IPS DF 19.7 (cell line): ENCODE data around the gene CDK6.
"Not testable (repeated sequence)": the region's sequence is repeated elsewhere in the genome, so short reads cannot be mapped to it uniquely, and the experiment has no call there.

Experiments
- DNase-seq: peaks from one replicate; pipeline ENCODE4 v3.0.0-alpha.2; 2013; ENCODE audit warnings: low read depth, low spot score

CDK6 gene

GRCh38 chr7:92761391-92762097, 74.8 kb downstream of the CDK6 start:
- no peak for DNase-seq

DNA sequence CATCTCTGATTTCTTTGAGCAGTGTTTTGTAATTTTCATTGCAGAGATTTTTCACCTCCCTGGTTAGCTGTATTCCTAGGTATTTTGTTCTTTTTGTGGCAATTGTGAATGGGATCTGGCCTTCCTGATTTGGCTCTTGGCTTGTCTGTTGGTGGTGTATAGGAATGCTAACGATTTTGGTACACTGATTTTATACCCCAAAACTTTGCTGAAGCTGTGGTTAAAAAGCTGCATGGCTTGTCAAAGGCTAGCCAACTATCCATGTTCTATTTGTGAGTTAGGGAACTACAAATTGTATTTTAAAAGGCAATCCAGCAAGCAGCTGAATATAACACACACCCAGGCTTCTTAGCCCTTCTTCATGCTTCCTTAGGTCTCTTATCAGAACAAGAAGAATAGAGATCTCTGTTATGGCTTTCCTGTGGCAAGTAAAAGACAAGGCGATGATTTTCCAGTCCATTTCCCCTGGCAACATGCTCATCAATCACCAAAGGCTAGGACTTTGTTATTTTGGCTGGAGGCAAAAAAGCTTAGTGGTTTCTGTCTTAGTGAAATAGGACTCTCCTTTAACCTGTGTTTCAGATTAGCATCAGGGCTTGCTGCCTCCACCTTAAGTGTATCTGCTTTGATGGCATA, 77.5 kb downstream of the CDK6 start:
- no peak for DNase-seq

GRCh38 chr7:92757311-92757910, 79.0 kb downstream of the CDK6 start:
- DNase-seq: not testable (repeated sequence)

- DNase-seq: no peak
These were observed 80.7 kb downstream of the CDK6 start for GRCh38 chr7:92755680-92756079.

GRCh38 chr7:92754919-92755581, 81.3 kb downstream of the CDK6 start:
- no peak for DNase-seq

DNA sequence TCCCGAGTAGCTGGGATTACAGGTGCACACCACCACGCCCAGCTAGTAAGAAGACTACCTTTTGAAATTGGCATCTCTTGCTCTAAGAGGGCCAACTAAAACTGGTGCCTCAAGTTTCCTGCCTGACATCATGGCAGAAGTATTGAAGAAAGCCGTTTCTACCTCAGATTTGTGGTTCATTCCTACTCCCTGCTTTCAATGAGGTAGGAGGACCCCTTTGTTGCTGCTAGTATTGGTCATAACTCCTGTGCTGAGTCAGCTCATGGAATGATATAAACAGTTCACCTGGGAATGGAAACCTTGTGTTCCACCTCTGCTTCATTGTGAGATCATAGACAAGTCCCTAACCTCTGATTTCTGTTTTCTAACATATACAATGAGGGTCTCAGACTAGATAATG, 82.8 kb downstream of the CDK6 start:
- DNase-seq: no peak

DNA sequence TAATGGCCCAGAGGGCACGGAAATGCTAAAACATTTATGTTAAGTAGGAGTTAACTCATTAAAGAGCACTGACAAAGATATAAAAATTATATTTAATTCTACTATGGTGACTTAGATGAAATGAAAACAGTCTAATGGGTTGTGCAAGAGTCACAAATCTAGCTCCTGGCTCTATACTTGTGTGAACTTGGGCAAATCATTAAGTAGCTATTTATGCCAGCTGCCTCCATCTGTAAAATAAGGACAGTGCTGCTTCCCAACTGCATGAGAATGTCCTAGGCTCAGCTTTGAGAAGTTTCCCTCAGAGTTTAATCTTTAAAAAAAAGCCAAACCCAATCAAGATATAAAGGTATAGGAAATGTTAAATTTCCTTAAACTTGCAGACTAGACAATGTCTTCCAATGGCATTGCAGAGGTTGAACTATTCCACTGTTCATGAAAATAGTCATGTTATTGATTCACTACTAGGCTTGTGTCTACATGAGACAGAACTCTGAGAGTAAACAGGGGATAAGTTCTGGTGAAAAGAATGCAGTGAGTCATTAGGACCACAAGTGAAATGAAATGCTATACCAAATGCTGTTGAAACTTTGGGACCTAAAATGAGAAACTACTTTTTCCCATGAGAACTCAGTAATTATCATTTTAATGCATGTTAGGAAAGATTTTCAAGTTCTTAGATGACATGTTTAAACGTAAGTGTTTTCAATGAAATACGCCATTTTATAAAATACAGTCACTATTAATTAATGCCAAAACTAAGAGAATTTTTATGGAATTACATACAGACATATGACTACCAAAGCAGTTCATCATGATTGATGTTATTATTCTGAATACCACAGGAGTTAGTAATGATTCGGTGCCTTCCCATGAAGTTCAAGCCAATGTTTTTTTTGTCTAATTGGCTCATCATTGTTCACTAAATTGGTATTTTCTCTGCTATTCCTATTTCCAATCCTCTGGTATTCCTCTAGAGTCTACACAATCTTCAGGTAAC, 84.2 kb downstream of the CDK6 start:
- DNase-seq: no peak

DNA sequence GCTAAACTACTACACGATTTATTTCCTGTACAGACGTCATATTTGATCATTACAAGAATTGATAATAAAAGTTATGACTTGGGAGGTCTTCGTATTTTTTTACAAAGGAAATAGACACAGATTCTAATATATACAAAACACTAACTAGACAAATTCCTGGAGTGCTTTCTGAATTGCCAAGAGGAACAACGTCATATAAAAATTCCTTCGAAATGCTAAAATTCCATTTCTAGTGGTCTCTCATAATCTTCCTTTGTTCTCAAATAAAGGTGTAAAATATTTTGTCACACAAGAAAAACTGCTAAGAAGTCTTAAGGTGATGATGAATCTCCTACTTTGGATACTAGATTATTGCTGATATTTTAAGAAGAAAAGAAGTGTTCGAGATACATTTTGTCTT, 85.4 kb downstream of the CDK6 start:
- no peak for DNase-seq

DNA sequence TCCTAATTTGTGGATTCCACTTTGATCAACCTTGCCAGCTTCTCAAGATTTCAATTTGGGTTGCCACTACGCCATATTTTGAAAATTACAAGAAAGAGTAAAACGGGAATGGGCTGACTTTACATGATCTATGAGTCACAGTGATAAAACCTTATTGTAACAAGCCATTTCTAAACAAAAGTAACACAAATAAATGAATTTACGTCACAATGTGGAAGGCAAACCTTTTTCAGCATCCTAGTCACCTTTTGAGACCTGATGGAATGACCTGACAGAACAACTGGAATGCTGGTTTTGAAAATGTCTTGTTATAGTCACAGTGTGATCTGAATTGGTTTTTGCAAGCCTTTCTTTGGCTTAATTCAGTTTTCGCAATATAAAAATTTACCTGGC, 85.9 kb downstream of the CDK6 start:
- no peak for DNase-seq

GRCh38 chr7:92749832-92750446, 86.4 kb downstream of the CDK6 start:
- DNase-seq: no peak

DNA sequence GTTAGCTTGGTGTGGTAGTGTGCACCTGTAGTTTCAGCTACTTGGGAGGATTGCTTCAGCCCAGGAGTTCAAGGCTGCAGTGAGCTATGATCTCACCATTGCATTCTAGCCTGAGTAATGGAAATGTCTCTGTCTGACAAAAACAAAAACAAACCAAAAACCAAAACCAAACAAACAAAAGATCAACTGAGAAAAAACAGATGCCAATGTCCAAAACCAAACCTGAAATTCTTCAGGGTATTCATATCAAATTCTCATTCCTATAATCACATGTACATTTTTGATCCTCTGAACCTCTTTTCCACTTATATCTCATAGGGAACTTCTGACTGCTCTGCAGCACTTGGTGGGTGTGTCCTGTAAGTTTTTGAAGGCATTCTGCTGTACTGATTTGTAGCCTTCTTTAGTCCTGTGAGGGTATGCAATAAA, 87.0 kb downstream of the CDK6 start:
- DNase-seq: no peak

DNA sequence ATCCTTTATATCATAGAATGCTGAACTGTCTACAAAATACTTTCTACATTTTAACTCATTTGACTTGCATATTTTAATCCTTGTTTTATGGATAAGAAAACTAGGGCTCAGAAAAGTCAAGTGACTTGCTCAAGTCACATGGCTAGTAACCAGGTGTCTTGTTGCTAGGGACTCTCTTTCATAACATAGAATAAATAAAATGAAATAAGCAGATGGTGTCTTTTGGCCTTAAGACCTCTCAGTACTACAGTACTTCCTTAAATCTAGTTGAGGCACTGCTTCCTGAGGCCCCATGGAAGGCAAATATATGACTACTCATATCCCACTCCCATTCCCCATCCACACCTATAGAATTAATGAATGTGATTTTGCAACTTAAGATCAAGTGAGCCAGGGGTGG, 87.9 kb downstream of the CDK6 start:
- no peak for DNase-seq

GRCh38 chr7:92747041-92747835, 89.1 kb downstream of the CDK6 start:
- no peak for DNase-seq

DNA sequence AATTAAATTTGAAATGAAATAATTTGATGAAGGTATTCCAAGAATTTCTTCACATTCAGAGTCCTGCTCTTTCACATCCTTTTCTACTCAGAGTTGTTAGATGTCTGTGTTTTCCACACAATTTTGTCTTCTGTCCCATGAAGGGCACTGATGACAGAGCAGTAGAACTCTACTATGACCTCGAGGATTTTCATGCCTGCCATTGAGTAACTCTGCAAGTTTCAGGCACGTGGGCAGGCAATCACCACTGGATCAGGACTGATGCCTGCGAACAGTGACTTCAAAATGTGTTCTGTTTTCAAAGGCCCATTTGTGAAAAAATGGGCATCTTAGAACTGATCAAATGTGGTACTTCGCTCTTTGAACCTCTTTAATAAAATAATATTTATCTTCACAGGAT, 91.1 kb downstream of the CDK6 start:
- DNase-seq: no peak

DNA sequence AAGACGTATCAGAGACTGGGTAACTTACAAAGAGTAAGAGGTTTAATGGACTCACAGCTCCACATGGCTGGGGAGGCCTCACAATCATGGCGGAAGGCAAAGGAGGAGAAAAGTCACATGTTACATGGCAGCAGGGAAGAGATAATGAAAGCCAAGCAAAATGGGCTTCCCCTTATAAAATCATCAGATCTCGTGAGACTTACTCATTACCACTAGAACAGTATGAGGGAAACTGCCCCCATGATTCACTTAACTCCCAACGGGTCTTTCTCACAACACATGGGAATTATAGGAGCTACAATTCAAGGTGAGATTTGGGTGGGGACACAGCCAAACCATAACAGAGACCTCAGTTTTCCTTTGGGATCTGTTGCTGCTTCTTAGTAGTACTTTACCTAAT, 92.2 kb downstream of the CDK6 start:
- DNase-seq: not testable (repeated sequence)

GRCh38 chr7:92742186-92742585, 94.2 kb downstream of the CDK6 start:
- DNase-seq: no peak

GRCh38 chr7:92740700-92741126, 95.7 kb downstream of the CDK6 start:
- no peak for DNase-seq

DNA sequence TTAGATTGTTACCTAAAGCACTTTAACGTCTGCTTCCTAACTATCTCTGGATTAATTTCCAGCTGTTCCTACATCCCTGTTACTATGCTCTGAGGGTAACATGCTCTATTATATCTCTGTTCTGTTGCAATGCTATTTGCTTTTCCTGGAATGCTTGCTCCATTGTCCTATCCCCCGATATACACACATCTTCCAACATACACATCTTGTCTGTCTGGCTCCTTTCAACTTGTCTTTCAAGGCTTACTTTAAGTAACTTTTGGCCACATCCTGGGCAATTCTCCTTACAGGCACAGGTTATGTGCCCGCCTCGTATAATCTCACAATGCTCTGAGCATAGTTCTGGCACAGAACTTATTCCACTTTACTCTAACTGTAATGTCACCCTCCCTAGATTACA, 96.2 kb downstream of the CDK6 start:
- no peak for DNase-seq

DNA sequence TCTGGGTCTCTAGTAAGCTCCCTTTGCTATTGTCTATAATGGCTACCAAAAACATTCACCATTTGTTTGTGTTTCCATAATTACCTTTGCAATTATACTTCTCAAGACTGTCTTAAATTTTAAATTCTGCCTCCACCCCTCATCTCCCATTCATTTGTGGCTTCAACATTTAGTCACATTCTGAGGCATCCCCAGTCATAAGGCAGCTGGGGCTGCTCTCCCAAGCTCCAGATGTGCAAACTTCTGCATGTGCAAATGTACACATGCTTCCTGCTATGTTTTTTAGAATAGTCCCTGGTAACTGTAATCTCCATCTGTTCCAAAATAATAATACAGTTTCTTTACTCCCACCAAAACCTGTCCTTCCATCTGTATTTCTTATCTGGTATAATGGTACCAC, 97.3 kb downstream of the CDK6 start:
- DNase-seq: no peak

- no peak for DNase-seq
These were observed 98.7 kb downstream of the CDK6 start for GRCh38 chr7:92737706-92738105.
